Measurements from ENCODE around the gene UFD1. TPM values are rescaled to one million over a fixed set of nuclear protein-coding genes. Genes with fewer than 3 reads are reported as not detected.

UFD1 gene
- total and polyA plus RNA-seq, 9 of the 15 experiments (the other 6 are each of a cell fraction or from before 2014, with no cell fraction given): 238 to 645 (median 363) TPM

- TF ChIP-seq CREB1 (IDR thresholded peaks at IDR 0.05) (no peak), CREB1 (CRISPR knock-in tag; IDR thresholded peaks at IDR 0.05) (no peak), NR0B1 (IDR thresholded peaks at IDR 0.05; ENCODE audit: partially characterized antibody) (no peak), CAMTA2 (CRISPR knock-in tag; conservative IDR thresholded peaks at IDR 0.05) (no peak), ZEB2 (IDR thresholded peaks at IDR 0.05) (no peak), ZNF274 (IDR thresholded peaks at IDR 0.05; ENCODE audit: borderline replicate concordance, low read depth, low read length) (no peak), DPF2 (IDR thresholded peaks at IDR 0.05) (peak; percentile 49; the same call in 1 of the 2 replicates), ZBTB12 (CRISPR knock-in tag; IDR thresholded peaks at IDR 0.05) (no peak), ZNF586 (CRISPR knock-in tag; conservative IDR thresholded peaks at IDR 0.05) (no peak), NUFIP1 (IDR thresholded peaks at IDR 0.05; ENCODE audit: partially characterized antibody) (no peak), MAFG (tag; conservative IDR thresholded peaks at IDR 0.05) (no peak), ZNF518B (CRISPR knock-in tag; IDR thresholded peaks at IDR 0.05) (no peak), ZNF140 (CRISPR knock-in tag; IDR thresholded peaks at IDR 0.05) (no peak), SMAD1 (IDR thresholded peaks at IDR 0.05; ENCODE audit: low read depth, low read length, partially characterized antibody) (no peak), POLR2AphosphoS5 (IDR thresholded peaks at IDR 0.05; ENCODE audit: control insufficient read depth, insufficient read depth, low read depth, low read length) (no peak), HMBOX1 (IDR thresholded peaks at IDR 0.05) (no peak), THAP12 (CRISPR knock-in tag; IDR thresholded peaks at IDR 0.05) (no peak), SP2 (IDR thresholded peaks at IDR 0.05; ENCODE audit: extremely low read depth, low read depth, low read length, poor library complexity, severe bottlenecking) (peak; percentile 1), DIDO1 (tag; IDR thresholded peaks at IDR 0.05; ENCODE audit: low read depth) (no peak), SNIP1 (IDR thresholded peaks at IDR 0.05; ENCODE audit: low read depth) (no peak)
Observed at GRCh38 chr22:19448076-19448607, 30.9 kb downstream of the UFD1 start (continued).
